HUES64 (cell line): ENCODE measurements around the gene PORCN.

Source experiments
- H3K27ac ChIP-seq: 2 replicates; pipeline ENCODE4 v1.7.0; 2013; ENCODE audit warnings: low read depth, low read length, inconsistent platforms
- H3K27me3 ChIP-seq: 2 replicates; pipeline ENCODE4 v1.6.1; 2013; ENCODE audit warnings: mild to moderate bottlenecking, low read length; ENCODE audit not compliant: insufficient read depth
- H3K36me3 ChIP-seq: 2 replicates; pipeline ENCODE4 v1.6.1; 2013; ENCODE audit warnings: mild to moderate bottlenecking, low read length; ENCODE audit not compliant: insufficient read depth
- H3K4me1 ChIP-seq: 2 replicates; pipeline ENCODE4 v1.6.1; 2013; ENCODE audit warnings: mild to moderate bottlenecking, low read length, moderate library complexity; ENCODE audit not compliant: insufficient read depth
- H3K4me3 ChIP-seq: 2 replicates; pipeline ENCODE4 v1.5.1; 2013; ENCODE audit warnings: mild to moderate bottlenecking, low read length, moderate library complexity
- H3K9ac ChIP-seq: 2 replicates; pipeline ENCODE4 v1.6.1; 2013; ENCODE audit warnings: mild to moderate bottlenecking, low read depth, low read length
- H3K9me3 ChIP-seq: 2 replicates; pipeline ENCODE4 v1.6.1; 2013; ENCODE audit warnings: low read depth, low read length; ENCODE audit not compliant: insufficient read depth
- WGBS: fragments of 150-250, 120-280 bp; methylation state at CpG from one replicate; pipeline ENCODE4 v1.1.7; 2013; ENCODE audit warnings: missing lambda C conversion rate; 5-methylcytosine and 5-hydroxymethylcytosine counted together

The PORCN gene

GRCh38 chrX:48476919-48477318 lies 31.9 kb upstream of the PORCN start:
- Histone ChIP-seq H3K9ac (peak overlapping the region; percentile 90), H3K4me3 (peak overlapping the region; percentile 99), H3K9me3 (no peaks in the 10 kb centered on the region), H3K27me3 (no peaks in the 10 kb centered on the region), H3K4me1 (peaks cover 21% of the 10 kb centered on the region; the same call in 1 of the 2 replicates), H3K27ac (no peak overlapping the region), H3K36me3 (peaks cover 20% of the 10 kb centered on the region)
- 46% methylated on average over 4 of the region's 4 CpGs for WGBS

- H3K9me3 ChIP-seq: no peaks in the 10 kb centered on the region
- peaks cover 10% of the 10 kb centered on the region; the same call in 1 of the 2 replicates for H3K4me1 ChIP-seq
- 92% methylated on average over 19 of the region's 19 CpGs for WGBS
- no peak overlapping the region for H3K27ac ChIP-seq
- no peaks in the 10 kb centered on the region for H3K27me3 ChIP-seq
- no peak overlapping the region for H3K9ac ChIP-seq
- peaks cover 32% of the 10 kb centered on the region for H3K36me3 ChIP-seq
- no peak overlapping the region for H3K4me3 ChIP-seq
Observed at GRCh38 chrX:48477960-48478755, 30.6 kb upstream of the PORCN start.

- Histone ChIP-seq H3K4me1 (peaks cover 4% of the 10 kb centered on the region; the same call in 1 of the 2 replicates), H3K4me3 (no peak overlapping the region), H3K9ac (no peak overlapping the region), H3K27ac (no peak overlapping the region), H3K36me3 (peaks cover 38% of the 10 kb centered on the region), H3K27me3 (no peaks in the 10 kb centered on the region), H3K9me3 (no peaks in the 10 kb centered on the region)
- WGBS: 99% methylated on average over 5 of the region's 5 CpGs
Observed at GRCh38 chrX:48478806-48479205, 30.0 kb upstream of the PORCN start.

GRCh38 chrX:48480142-48480541 lies 28.6 kb upstream of the PORCN start:
- no peaks in the 10 kb centered on the region for H3K27me3 ChIP-seq
- 90% methylated on average over 3 of the region's 3 CpGs for WGBS
- H3K9me3 ChIP-seq: no peaks in the 10 kb centered on the region
- H3K4me1 ChIP-seq: no peaks in the 10 kb centered on the region
- no peak overlapping the region for H3K27ac ChIP-seq
- H3K9ac ChIP-seq: no peak overlapping the region
- no peak overlapping the region for H3K4me3 ChIP-seq
- H3K36me3 ChIP-seq: peaks cover 44% of the 10 kb centered on the region

- no peaks in the 10 kb centered on the region for H3K9me3 ChIP-seq
- H3K9ac ChIP-seq: no peak overlapping the region
- 92% methylated on average over 3 of the region's 3 CpGs for WGBS
- H3K36me3 ChIP-seq: peaks cover 48% of the 10 kb centered on the region
- no peaks in the 10 kb centered on the region for H3K4me1 ChIP-seq
- no peaks in the 10 kb centered on the region for H3K27me3 ChIP-seq
- no peak overlapping the region for H3K4me3 ChIP-seq
- no peak overlapping the region for H3K27ac ChIP-seq
Observed at GRCh38 chrX:48480583-48480982, 28.2 kb upstream of the PORCN start.

- peaks cover 53% of the 10 kb centered on the region for H3K36me3 ChIP-seq
Observed at GRCh38 chrX:48482526-48482925, 26.3 kb upstream of the PORCN start.

GRCh38 chrX:48487362-48487798 lies 21.4 kb upstream of the PORCN start:
- H3K4me1 ChIP-seq: no peaks in the 10 kb centered on the region
- H3K9ac ChIP-seq: no peak overlapping the region
- no peak overlapping the region for H3K27ac ChIP-seq
- no peaks in the 10 kb centered on the region for H3K27me3 ChIP-seq
- H3K36me3 ChIP-seq: peaks cover 28% of the 10 kb centered on the region
- no peak overlapping the region for H3K4me3 ChIP-seq
- H3K9me3 ChIP-seq: no peaks in the 10 kb centered on the region
- 90% methylated on average over 10 of the region's 10 CpGs for WGBS

More at GRCh38 chrX:48482526-48482925, 26.3 kb upstream of the PORCN start:
- no peaks in the 10 kb centered on the region for H3K9me3 ChIP-seq
- H3K4me1 ChIP-seq: no peaks in the 10 kb centered on the region
- H3K27ac ChIP-seq: no peak overlapping the region
- H3K27me3 ChIP-seq: no peaks in the 10 kb centered on the region
- no peak overlapping the region for H3K9ac ChIP-seq
- H3K4me3 ChIP-seq: no peak overlapping the region
- 88% methylated on average over 7 of the region's 7 CpGs for WGBS

- peaks cover 22% of the 10 kb centered on the region for H3K36me3 ChIP-seq
- no peak overlapping the region for H3K4me3 ChIP-seq
- 91% methylated on average over 3 of the region's 3 CpGs for WGBS
- no peaks in the 10 kb centered on the region for H3K27me3 ChIP-seq
- no peak overlapping the region for H3K27ac ChIP-seq
- H3K9me3 ChIP-seq: no peaks in the 10 kb centered on the region
- H3K9ac ChIP-seq: no peak overlapping the region
- no peaks in the 10 kb centered on the region for H3K4me1 ChIP-seq
Observed at GRCh38 chrX:48488034-48488433, 20.8 kb upstream of the PORCN start.

GRCh38 chrX:48489296-48489695 lies 19.5 kb upstream of the PORCN start:
- 90% methylated on average over 9 of the region's 9 CpGs for WGBS
- no peaks in the 10 kb centered on the region for H3K27me3 ChIP-seq
- peaks cover 14% of the 10 kb centered on the region; the same call in 1 of the 2 replicates for H3K36me3 ChIP-seq
- no peaks in the 10 kb centered on the region for H3K4me1 ChIP-seq
- no peak overlapping the region for H3K27ac ChIP-seq
- H3K9me3 ChIP-seq: no peaks in the 10 kb centered on the region
- no peak overlapping the region for H3K4me3 ChIP-seq
- H3K9ac ChIP-seq: no peak overlapping the region

- Histone ChIP-seq H3K9me3 (no peaks in the 10 kb centered on the region), H3K9ac (no peak overlapping the region), H3K4me3 (no peak overlapping the region), H3K27ac (no peak overlapping the region), H3K36me3 (peaks cover 10% of the 10 kb centered on the region; the same call in 1 of the 2 replicates), H3K4me1 (no peaks in the 10 kb centered on the region), H3K27me3 (no peaks in the 10 kb centered on the region)
- WGBS: 95% methylated on average over 2 of the region's 2 CpGs
Observed at GRCh38 chrX:48489892-48490291, 18.9 kb upstream of the PORCN start.

- Histone ChIP-seq H3K36me3 (peaks cover 4% of the 10 kb centered on the region; the same call in 1 of the 2 replicates), H3K9ac (no peak overlapping the region), H3K27ac (no peak overlapping the region), H3K4me1 (no peaks in the 10 kb centered on the region), H3K9me3 (no peaks in the 10 kb centered on the region), H3K27me3 (no peaks in the 10 kb centered on the region), H3K4me3 (no peak overlapping the region)
- 89% methylated on average over 7 of the region's 8 CpGs for WGBS
Observed at GRCh38 chrX:48490661-48491060, 18.1 kb upstream of the PORCN start.
